Neuronal stem cell (in vitro differentiated cells): ENCODE data around the gene OLA1.

Source experiments
- DNase-seq: peaks from one replicate; pipeline ENCODE4 v3.0.0-alpha.2; 2013; ENCODE audit warnings: low spot score
- H2AFZ ChIP-seq: one replicate; pipeline ENCODE4 v1.6.1; 2013; ENCODE audit warnings: mild to moderate bottlenecking, low read length, inconsistent platforms
- H2AK5ac ChIP-seq: 2 replicates; pipeline ENCODE4 v1.6.1; 2013; ENCODE audit warnings: low read depth, mild to moderate bottlenecking, inconsistent platforms, low read length, moderate library complexity, mixed read lengths
- H2BK120ac ChIP-seq: 2 replicates; pipeline ENCODE4 v1.6.1; 2013; ENCODE audit warnings: low read depth, mild to moderate bottlenecking, inconsistent platforms, low read length, moderate library complexity, mixed read lengths
- H2BK12ac ChIP-seq: one replicate; pipeline ENCODE4 v1.6.1; 2013; ENCODE audit warnings: low read length, inconsistent platforms
- H2BK15ac ChIP-seq: 2 replicates; pipeline ENCODE4 v1.6.1; 2013; ENCODE audit warnings: mild to moderate bottlenecking, low read length, inconsistent platforms, mixed read lengths
- H2BK5ac ChIP-seq: one replicate; pipeline ENCODE4 v1.6.1; 2013; ENCODE audit warnings: inconsistent platforms, mild to moderate bottlenecking, low read length, moderate library complexity
- H3K14ac ChIP-seq: one replicate; pipeline ENCODE4 v1.6.1; 2013; ENCODE audit warnings: low read length, inconsistent platforms
- H3K18ac ChIP-seq: 2 replicates; pipeline ENCODE4 v1.6.1; 2013; ENCODE audit warnings: low read length, inconsistent platforms
- H3K23ac ChIP-seq: 2 replicates; pipeline ENCODE4 v1.6.1; 2013; ENCODE audit warnings: low read depth, mild to moderate bottlenecking, mixed read lengths, low read length, inconsistent platforms; ENCODE audit not compliant: poor library complexity
- H3K27ac ChIP-seq: replicated peaks from 3 replicates; pipeline ENCODE4 v1.5.1; 2013; ENCODE audit warnings: low read length, inconsistent platforms
- H3K27me3 ChIP-seq, 3 experiments: 2 replicates each; pipeline ENCODE4 v1.6.1; 2013; ENCODE audit warnings: low read length in 3 of 3, mild to moderate bottlenecking in 2 of 3, inconsistent platforms in 1 of 3, low read depth in 1 of 3, mixed read lengths in 1 of 3, moderate library complexity in 1 of 3; ENCODE audit not compliant: control insufficient read depth in 3 of 3, insufficient read depth in 3 of 3
- H3K36me3 ChIP-seq, 2 donors: replicated peaks in 1 of 2; 2 replicates each; pipeline ENCODE4 v1.6.1; 2013; ENCODE audit warnings: low read length in 2 of 2; ENCODE audit not compliant: control insufficient read depth in 2 of 2, insufficient read depth in 2 of 2
- H3K4ac ChIP-seq: 2 replicates; pipeline ENCODE4 v1.6.1; 2013; ENCODE audit warnings: inconsistent platforms, mild to moderate bottlenecking, low read length, moderate library complexity
- H3K4me1 ChIP-seq, 2 donors: 1 replicate in 1 of 2; 2 replicates in 1 of 2; pipeline ENCODE4 v1.6.1; 2013; ENCODE audit warnings: low read length in 2 of 2, low read depth in 1 of 2; ENCODE audit not compliant: control insufficient read depth in 2 of 2, insufficient read depth in 1 of 2
- H3K4me2 ChIP-seq: one replicate; pipeline ENCODE4 v1.6.1; 2013; ENCODE audit warnings: mild to moderate bottlenecking, low read length, inconsistent platforms; ENCODE audit not compliant: insufficient read depth, poor library complexity, severe bottlenecking
- H3K4me3 ChIP-seq, 2 donors: 2 replicates each; pipeline ENCODE4 v1.5.1; 2013; ENCODE audit warnings: low read length in 2 of 2, mild to moderate bottlenecking in 2 of 2, inconsistent platforms in 1 of 2, moderate library complexity in 1 of 2
- H3K79me1 ChIP-seq: one replicate; pipeline ENCODE4 v1.6.1; 2013; ENCODE audit warnings: low read depth, mild to moderate bottlenecking, inconsistent platforms, low read length, moderate library complexity
- H3K9ac ChIP-seq: one replicate; pipeline ENCODE4 v1.6.1; 2013; ENCODE audit warnings: mild to moderate bottlenecking, low read depth, low read length, inconsistent platforms; ENCODE audit not compliant: poor library complexity
- H3K9me3 ChIP-seq, 2 donors: replicated peaks in 1 of 2; 2 replicates each; pipeline versions ENCODE3 to v1.6.1; 2013; ENCODE audit warnings: low read length in 2 of 2, mild to moderate bottlenecking in 2 of 2, inconsistent platforms in 1 of 2, low read depth in 1 of 2, mixed read lengths in 1 of 2, moderate library complexity in 1 of 2; ENCODE audit not compliant: control insufficient read depth in 2 of 2, insufficient read depth in 1 of 2
- H4K8ac ChIP-seq: one replicate; pipeline ENCODE4 v1.6.1; 2013; ENCODE audit warnings: low read depth, mild to moderate bottlenecking, inconsistent platforms, low read length, moderate library complexity
- H4K91ac ChIP-seq: one replicate; pipeline ENCODE4 v1.6.1; 2013; ENCODE audit warnings: low read length, low read depth, mild to moderate bottlenecking, inconsistent platforms; ENCODE audit not compliant: poor library complexity
- WGBS, 2 donors: extraction: QIAGEN DNeasy Blood & Tissue Kit; methylation state at CpG; one replicate each; pipeline ENCODE4 v1.1.7; 2013; ENCODE audit warnings: missing lambda C conversion rate in 2 of 2, mixed read lengths in 1 of 2; ENCODE audit not compliant: insufficient read length in 2 of 2, insufficient replicate concordance in 1 of 2; ENCODE audit errors: extremely low coverage in 2 of 2; 5-methylcytosine and 5-hydroxymethylcytosine counted together

Gene OLA1

DNA sequence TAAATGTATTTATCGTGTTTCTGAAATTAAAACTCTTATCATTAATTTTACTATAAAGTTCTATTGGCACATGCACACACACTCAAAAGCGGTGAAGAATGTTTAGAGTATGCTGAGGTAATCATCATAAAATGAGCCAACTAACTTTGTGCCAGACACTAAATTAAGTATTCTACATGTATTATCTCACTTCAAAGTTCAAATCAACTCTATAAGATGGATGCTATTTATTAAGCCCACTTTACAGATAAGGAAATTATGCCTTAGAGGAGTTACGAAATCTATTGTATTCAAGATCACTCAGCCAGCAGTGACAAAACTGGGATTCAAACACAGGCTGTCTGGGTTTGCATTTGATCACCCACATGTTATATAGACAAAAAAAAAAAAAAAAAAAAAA is 24.9 kb downstream of the OLA1 start:
- Histone ChIP-seq H2AFZ (no peak overlapping the region), H3K79me1 (no peaks in the 10 kb centered on the region), H3K27me3 (no peaks in the 10 kb centered on the region), H3K9ac (no peak overlapping the region), H4K91ac (no peak overlapping the region), H3K27ac (no peak overlapping the region), H2BK5ac (no peak overlapping the region), H3K36me3 (peaks cover 4 to 82% of the 10 kb centered on the region in 2 donors), H4K8ac (no peak overlapping the region), H2BK120ac (no peak overlapping the region), H3K4me2 (no peak overlapping the region), H3K18ac (no peak overlapping the region), H3K4me1 (no peaks in the 10 kb centered on the region), H3K23ac (no peak overlapping the region), H2AK5ac (no peak overlapping the region), H2BK15ac (no peak overlapping the region), H3K14ac (no peak overlapping the region), H3K4me3 (no peak overlapping the region), H3K9me3 (peaks cover 0 to 3% of the 10 kb centered on the region in 2 donors), H2BK12ac (no peak overlapping the region), H3K4ac (no peak overlapping the region)
- DNase-seq, result no peak
- WGBS, 2 donors, result no CpG with 5 or more reads among the region's 3 CpGs

DNA sequence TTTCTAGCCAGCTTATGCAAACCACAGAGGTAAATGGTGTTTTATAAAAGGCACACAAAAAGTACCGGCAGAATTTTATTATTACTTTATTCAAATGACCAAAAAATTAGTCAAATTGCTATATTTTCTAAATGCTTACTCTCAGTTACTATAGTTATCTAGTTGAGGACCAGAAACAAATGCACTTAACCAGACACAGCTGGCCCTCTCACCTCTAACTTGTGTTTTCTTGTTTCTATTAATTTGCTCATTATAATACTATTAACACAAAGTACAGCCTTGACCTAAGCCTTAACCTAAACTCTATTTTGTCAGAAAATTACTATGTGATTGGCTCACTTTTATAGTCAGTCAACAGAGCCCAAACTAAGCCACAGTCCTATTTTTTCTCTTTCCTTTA is 26.2 kb downstream of the OLA1 start:
- H3K23ac ChIP-seq, result no peak overlapping the region
- H2BK120ac ChIP-seq, result no peak overlapping the region

DNA sequence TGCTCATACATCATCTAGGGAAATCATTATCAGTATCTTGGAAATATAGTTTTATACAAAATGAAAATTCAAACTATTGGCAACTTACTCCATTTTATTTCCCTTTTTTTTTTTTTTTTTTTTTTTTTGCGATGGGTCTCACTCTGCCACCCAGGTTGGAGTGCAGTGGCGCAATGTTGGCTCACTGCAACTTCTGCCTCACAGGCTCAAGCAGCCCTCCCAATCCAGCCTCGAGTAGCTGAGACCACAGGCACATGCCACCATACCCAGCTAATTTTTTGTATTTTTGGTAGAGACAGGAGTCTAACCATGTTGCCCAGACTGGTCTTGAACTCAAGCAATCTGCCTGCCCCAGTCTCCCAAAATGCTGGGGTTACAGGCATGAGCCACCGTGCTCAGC is 29.0 kb downstream of the OLA1 start:
- Histone ChIP-seq H3K4ac (no peak overlapping the region), H3K14ac (no peak overlapping the region), H3K9me3 (no peaks in the 10 kb centered on the region), H2BK5ac (no peak overlapping the region), H3K9ac (no peak overlapping the region), H3K27me3 (no peaks in the 10 kb centered on the region), H3K23ac (no peak overlapping the region), H2BK12ac (no peak overlapping the region), H2AFZ (no peak overlapping the region), H4K8ac (no peak overlapping the region), H2BK120ac (no peak overlapping the region), H3K79me1 (no peaks in the 10 kb centered on the region), H2AK5ac (no peak overlapping the region), H3K18ac (no peak overlapping the region), H4K91ac (no peak overlapping the region), H3K4me3 (no peak overlapping the region), H3K27ac (no peak overlapping the region), H3K36me3 (peaks cover 2 to 63% of the 10 kb centered on the region in 2 donors), H3K4me1 (no peaks in the 10 kb centered on the region), H2BK15ac (no peak overlapping the region), H3K4me2 (no peak overlapping the region)
- no CpG with 5 or more reads among the region's 4 CpGs for WGBS, 2 donors
- DNase-seq, result no peak

More for the DNA sequence above, 26.2 kb downstream of the OLA1 start:
- Histone ChIP-seq H3K4me3 (no peak overlapping the region), H2BK5ac (no peak overlapping the region), H3K27ac (no peak overlapping the region), H3K79me1 (no peaks in the 10 kb centered on the region), H2AK5ac (no peak overlapping the region), H3K4ac (no peak overlapping the region), H3K4me2 (no peak overlapping the region), H4K91ac (no peak overlapping the region), H2BK12ac (no peak overlapping the region), H2AFZ (no peak overlapping the region), H3K14ac (no peak overlapping the region), H3K27me3 (no peaks in the 10 kb centered on the region), H4K8ac (no peak overlapping the region), H3K36me3 (peaks cover 2 to 70% of the 10 kb centered on the region in 2 donors), H3K18ac (no peak overlapping the region), H3K4me1 (no peaks in the 10 kb centered on the region), H3K9me3 (peaks cover 0 to under 1% of the 10 kb centered on the region in 2 donors), H3K9ac (no peak overlapping the region), H2BK15ac (no peak overlapping the region)
- no CpG with 5 or more reads among the region's 1 CpG for WGBS, 2 donors
- no peak for DNase-seq

DNA sequence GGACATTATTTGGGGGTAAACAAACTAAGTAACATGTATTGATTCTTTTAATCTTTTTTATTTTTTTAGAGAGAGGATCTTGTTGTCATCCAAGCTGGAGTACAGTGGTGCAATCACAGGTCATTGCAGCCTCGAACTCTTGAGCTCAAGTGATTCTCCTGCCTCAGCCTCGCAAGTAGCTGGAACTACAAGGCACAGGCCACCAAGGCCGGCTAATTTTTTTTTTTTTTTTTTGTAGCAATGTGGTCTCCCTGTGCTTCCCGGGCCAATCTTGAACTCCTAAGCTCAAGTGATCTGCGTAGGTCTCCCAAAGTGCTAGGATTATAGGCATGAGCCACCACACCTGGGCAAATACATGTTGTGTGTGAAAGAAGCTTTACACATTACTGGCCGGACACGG is 29.6 kb downstream of the OLA1 start:
- H3K14ac ChIP-seq, result no peak overlapping the region
- H2AK5ac ChIP-seq, result no peak overlapping the region
- WGBS, 2 donors, result no CpG with 5 or more reads among the region's 7 CpGs
- no peak overlapping the region for H4K91ac ChIP-seq
- no peak overlapping the region for H2BK120ac ChIP-seq
- no peak overlapping the region for H2BK5ac ChIP-seq
- H3K23ac ChIP-seq, result no peak overlapping the region
- H3K9ac ChIP-seq, result no peak overlapping the region
- peaks cover 2 to 58% of the 10 kb centered on the region in 2 donors for H3K36me3 ChIP-seq
- no peaks in the 10 kb centered on the region for H3K9me3 ChIP-seq
- no peak overlapping the region for H3K4me3 ChIP-seq
- no peak overlapping the region for H3K4me2 ChIP-seq
- no peak overlapping the region for H3K18ac ChIP-seq
- H3K27me3 ChIP-seq, result no peaks in the 10 kb centered on the region
- H4K8ac ChIP-seq, result no peak overlapping the region
- no peak overlapping the region for H3K27ac ChIP-seq
- no peak overlapping the region for H2BK12ac ChIP-seq
- no peak overlapping the region for H2BK15ac ChIP-seq
- H3K4ac ChIP-seq, result no peak overlapping the region
- DNase-seq, result no peak
- H2AFZ ChIP-seq, result no peak overlapping the region
- H3K4me1 ChIP-seq, result no peaks in the 10 kb centered on the region
- no peaks in the 10 kb centered on the region for H3K79me1 ChIP-seq
